Naive thymus-derived CD4-positive, alpha-beta T cell (primary cell): ENCODE results near the gene PDE4D. TPM values are rescaled to one million over a fixed set of nuclear protein-coding genes. Genes with fewer than 3 reads are reported as not detected.

ENCODE experiments used
- ATAC-seq: fragments of 150-1000 bp; cut with Tn5 transposase; 2 replicates; pipeline ENCODE4 v1.10.0; 2021; ENCODE audit warnings: mild to moderate bottlenecking, moderate library complexity
- CTCF ChIA-PET: fragments of 350-600 bp; sonication (Branson Sonifier 250); formaldehyde crosslinking; loops from one replicate; lab custom pipeline; 2021; ENCODE audit warnings: antibody characterized with exemption; lab: Charles Lee
- POLR2A ChIA-PET: fragments of 350-600 bp; sonication (Branson Sonifier 250); formaldehyde crosslinking; loops from one replicate; lab custom pipeline; 2021; ENCODE audit warnings: antibody characterized with exemption, inconsistent platforms; lab: Charles Lee
- DNase-seq, 9 donors: peaks; one replicate each; pipeline versions ENCODE4 v3.0.0 to v3.0.0-alpha.2; 2020 to 2022; ENCODE audit warnings: mixed read lengths in 1 of 9
- H3K27ac ChIP-seq: one replicate; pipeline ENCODE4 v1.7.0; 2013; ENCODE audit warnings: mild to moderate bottlenecking, low read depth, low read length, moderate library complexity
- H3K27me3 ChIP-seq, 2 donors: one replicate each; pipeline ENCODE4 v1.7.0; 2013; ENCODE audit warnings: low read length in 2 of 2, mild to moderate bottlenecking in 2 of 2, moderate library complexity in 2 of 2; ENCODE audit not compliant: control insufficient read depth in 2 of 2, insufficient read depth in 2 of 2
- H3K36me3 ChIP-seq, 3 experiments: 1 replicate in 2 of 3; 2 replicates in 1 of 3; pipeline ENCODE4 v1.7.0; 2013; ENCODE audit warnings: low read length in 3 of 3, mild to moderate bottlenecking in 3 of 3, moderate library complexity in 1 of 3; ENCODE audit not compliant: insufficient read depth in 3 of 3, control insufficient read depth in 2 of 3
- H3K4me1 ChIP-seq, 2 donors: one replicate each; pipeline ENCODE4 v1.7.0; 2013; ENCODE audit warnings: low read length in 2 of 2, mild to moderate bottlenecking in 2 of 2, moderate library complexity in 1 of 2; ENCODE audit not compliant: control insufficient read depth in 2 of 2, insufficient read depth in 2 of 2
- H3K4me3 ChIP-seq: 2 replicates; pipeline ENCODE4 v1.7.0; 2013; ENCODE audit warnings: mild to moderate bottlenecking, low read length
- H3K9me3 ChIP-seq, 3 experiments: 1 replicate in 2 of 3; 2 replicates in 1 of 3; pipeline ENCODE4 v1.7.0; 2013; ENCODE audit warnings: low read length in 3 of 3; ENCODE audit not compliant: control insufficient read depth in 2 of 3
- H3K27ac Mint-ChIP-seq, 9 donors: one replicate each; pipeline ENCODE4 v1.8.0; 2020 to 2022; ENCODE audit warnings: mixed read lengths in 9 of 9, mild to moderate bottlenecking in 8 of 9, moderate library complexity in 5 of 9, inconsistent platforms in 2 of 9
- H3K27me3 Mint-ChIP-seq, 5 donors: one replicate each; pipeline ENCODE4 v1.8.0; 2021 to 2022; ENCODE audit warnings: mixed read lengths in 5 of 5, mild to moderate bottlenecking in 1 of 5
- H3K36me3 Mint-ChIP-seq, 5 donors: one replicate each; pipeline ENCODE4 v1.8.0; 2020 to 2022; ENCODE audit warnings: mixed read lengths in 5 of 5, mild to moderate bottlenecking in 3 of 5, inconsistent platforms in 1 of 5
- H3K4me1 Mint-ChIP-seq, 7 donors: one replicate each; pipeline ENCODE4 v1.8.0; 2020 to 2022; ENCODE audit warnings: mixed read lengths in 7 of 7, mild to moderate bottlenecking in 3 of 7, inconsistent platforms in 1 of 7
- H3K4me3 Mint-ChIP-seq, 10 donors: one replicate each; pipeline ENCODE4 v1.8.0; 2020 to 2022; ENCODE audit warnings: mild to moderate bottlenecking in 10 of 10, mixed read lengths in 10 of 10, moderate library complexity in 6 of 10, inconsistent platforms in 2 of 10
- H3K9me3 Mint-ChIP-seq, 11 donors: one replicate each; pipeline ENCODE4 v1.8.0; 2020 to 2022; ENCODE audit warnings: mixed read lengths in 11 of 11, mild to moderate bottlenecking in 4 of 11, inconsistent platforms in 1 of 11, moderate library complexity in 1 of 11
- intact Hi-C, 2 donors: fragments of 100-400 bp; cut with micrococcal nuclease; formaldehyde crosslinking; loops; one replicate each; pipeline ENCODE4 v1.15.1; 2023
- polyA plus RNA-seq, 2 donors: library from polyadenylated mRNA; unstranded; fragments of 300-500 nt; fragmentation: Illumina TruSeq; gene quantifications; one replicate each; pipeline ENCODE4 v1.2.3, GENCODE V29; 2021
- total RNA-seq, 6 experiments: library from RNA in 5 of 6; stranded (reverse) in 5 of 6; gene quantifications; 1 replicate in 5 of 6; 2 replicates in 1 of 6; pipeline ENCODE4 v1.2.3 and lab custom pipeline; 2021 to 2026

The PDE4D gene
- total and polyA plus RNA-seq, 7 experiments from 2014 or later = 4.9 to 102 (median 38.8) TPM

- Mint-ChIP-seq H3K27ac (no peak overlapping the region), H3K4me3 (no peak overlapping the region), H3K4me1 (no peaks in the 10 kb centered on the region), H3K9me3 (peaks cover 0 to 2% (median 0%) of the 10 kb centered on the region in 11 donors), H3K36me3 (no peaks in the 10 kb centered on the region), H3K27me3 (peaks cover 6 to 40% (median 15%) of the 10 kb centered on the region in 5 donors)
- Histone ChIP-seq H3K4me1 (no peaks in the 10 kb centered on the region), H3K9me3 (no peaks in the 10 kb centered on the region), H3K36me3 (no peaks in the 10 kb centered on the region), H3K27me3 (no peaks in the 10 kb centered on the region), H3K27ac (no peak overlapping the region), H3K4me3 (no peak overlapping the region)
- intact Hi-C loops = no loop called here
- CTCF ChIA-PET = no interaction called here
- POLR2A ChIA-PET = no interaction called here
- DNase-seq (no peak), ATAC-seq (no peak)
Measured at GRCh38 chr5:59828623-59829022, 64.9 kb downstream of the PDE4D start.

GRCh38 chr5:59826996-59827395, 66.5 kb downstream of the PDE4D start:
- Mint-ChIP-seq H3K27ac (no peak overlapping the region), H3K27me3 (peaks cover 12 to 39% (median 24%) of the 10 kb centered on the region in 5 donors), H3K4me3 (no peak overlapping the region), H3K4me1 (no peaks in the 10 kb centered on the region), H3K36me3 (no peaks in the 10 kb centered on the region), H3K9me3 (no peaks in the 10 kb centered on the region)
- no peak for DNase-seq
- intact Hi-C loops = no loop called here
- H3K4me3 ChIP-seq = no peak overlapping the region
- ATAC-seq = no peak
- H3K27me3 ChIP-seq = no peaks in the 10 kb centered on the region
- no peaks in the 10 kb centered on the region for H3K9me3 ChIP-seq
- no peaks in the 10 kb centered on the region for H3K4me1 ChIP-seq
- POLR2A ChIA-PET = no interaction called here
- H3K27ac ChIP-seq = no peak overlapping the region
- CTCF ChIA-PET = no interaction called here
- no peaks in the 10 kb centered on the region for H3K36me3 ChIP-seq

GRCh38 chr5:59823420-59823819, 70.1 kb downstream of the PDE4D start:
- Histone ChIP-seq H3K9me3 (no peaks in the 10 kb centered on the region), H3K27ac (no peak overlapping the region), H3K27me3 (no peaks in the 10 kb centered on the region), H3K4me3 (no peak overlapping the region), H3K4me1 (no peaks in the 10 kb centered on the region), H3K36me3 (no peaks in the 10 kb centered on the region)
- Mint-ChIP-seq H3K9me3 (no peaks in the 10 kb centered on the region), H3K36me3 (no peaks in the 10 kb centered on the region), H3K4me3 (no peak overlapping the region), H3K27me3 (peaks cover 18 to 41% (median 28%) of the 10 kb centered on the region in 5 donors), H3K27ac (no peak overlapping the region), H3K4me1 (no peaks in the 10 kb centered on the region)
- no peak for ATAC-seq
- CTCF ChIA-PET = no interaction called here
- DNase-seq = no peak
- intact Hi-C loops = no loop called here
- POLR2A ChIA-PET = no interaction called here

- intact Hi-C loops = loop anchor here in 1 of 2 donors (10.0 kb wide), 2 partner anchors 345 to 465 kb away; no protein-coding TSS in a partner anchor
- Histone ChIP-seq H3K4me3 (no peak overlapping the region), H3K27me3 (no peaks in the 10 kb centered on the region), H3K4me1 (no peaks in the 10 kb centered on the region), H3K27ac (no peak overlapping the region), H3K36me3 (no peaks in the 10 kb centered on the region), H3K9me3 (no peaks in the 10 kb centered on the region)
- Mint-ChIP-seq H3K36me3 (no peaks in the 10 kb centered on the region), H3K4me1 (no peaks in the 10 kb centered on the region), H3K9me3 (no peaks in the 10 kb centered on the region), H3K27ac (no peak overlapping the region), H3K4me3 (no peak overlapping the region), H3K27me3 (peaks cover 25 to 33% (median 26%) of the 10 kb centered on the region in 5 donors)
- POLR2A ChIA-PET = no interaction called here
- CTCF ChIA-PET = interaction anchor here (0.7 to 0.9 kb wide), 2 partner anchors 12 to 26 kb away, joined by 3 read pairs; no protein-coding TSS in a partner anchor
- ATAC-seq (no peak), DNase-seq (no peak)
Measured at GRCh38 chr5:59819806-59820205, 73.7 kb downstream of the PDE4D start.

- no peak for DNase-seq
- H3K27ac ChIP-seq = no peak overlapping the region
- Mint-ChIP-seq H3K27ac (no peak overlapping the region), H3K4me1 (no peaks in the 10 kb centered on the region), H3K4me3 (no peak overlapping the region), H3K9me3 (no peaks in the 10 kb centered on the region), H3K27me3 (peaks cover 7 to 22% (median 16%) of the 10 kb centered on the region in 5 donors), H3K36me3 (no peaks in the 10 kb centered on the region)
- ChIA-PET POLR2A (no interaction called here), CTCF (no interaction called here)
- H3K9me3 ChIP-seq = no peaks in the 10 kb centered on the region
- no peaks in the 10 kb centered on the region for H3K4me1 ChIP-seq
- no peak for ATAC-seq
- H3K4me3 ChIP-seq = no peak overlapping the region
- no peaks in the 10 kb centered on the region for H3K36me3 ChIP-seq
- intact Hi-C loops = loop anchor here in 1 of 2 donors (10.0 kb wide), 2 partner anchors 347 to 467 kb away; no protein-coding TSS in a partner anchor
- H3K27me3 ChIP-seq = no peaks in the 10 kb centered on the region
Measured at GRCh38 chr5:59817536-59817935, 76.0 kb downstream of the PDE4D start.

- Mint-ChIP-seq H3K9me3 (no peaks in the 10 kb centered on the region), H3K27ac (no peak overlapping the region), H3K4me3 (no peak overlapping the region), H3K36me3 (no peaks in the 10 kb centered on the region), H3K27me3 (peaks cover 5 to 22% (median 15%) of the 10 kb centered on the region in 5 donors), H3K4me1 (no peaks in the 10 kb centered on the region)
- H3K27ac ChIP-seq = no peak overlapping the region
- no peak for DNase-seq
- POLR2A ChIA-PET = no interaction called here
- intact Hi-C loops = loop anchor here in 1 of 2 donors (10.0 kb wide), 2 partner anchors 348 to 468 kb away; no protein-coding TSS in a partner anchor
- no peaks in the 10 kb centered on the region for H3K27me3 ChIP-seq
- H3K4me3 ChIP-seq = no peak overlapping the region
- H3K4me1 ChIP-seq = no peaks in the 10 kb centered on the region
- CTCF ChIA-PET = no interaction called here
- no peak for ATAC-seq
- H3K36me3 ChIP-seq = no peaks in the 10 kb centered on the region
- no peaks in the 10 kb centered on the region for H3K9me3 ChIP-seq
Measured at GRCh38 chr5:59816654-59817300, 76.7 kb downstream of the PDE4D start.

- intact Hi-C loops = loop anchor here (5.0 to 10.0 kb wide), 5 partner anchors 350 to 1143 kb away; no protein-coding TSS in a partner anchor
- Histone ChIP-seq H3K4me3 (no peak overlapping the region), H3K4me1 (no peaks in the 10 kb centered on the region), H3K9me3 (no peaks in the 10 kb centered on the region), H3K36me3 (no peaks in the 10 kb centered on the region), H3K27me3 (no peaks in the 10 kb centered on the region), H3K27ac (no peak overlapping the region)
- Mint-ChIP-seq H3K36me3 (no peaks in the 10 kb centered on the region), H3K27me3 (peaks cover 12 to 23% (median 15%) of the 10 kb centered on the region in 5 donors), H3K4me3 (no peak overlapping the region), H3K27ac (no peak overlapping the region), H3K4me1 (peaks cover 0 to 5% (median 1%) of the 10 kb centered on the region in 7 donors), H3K9me3 (no peaks in the 10 kb centered on the region)
- POLR2A ChIA-PET = no interaction called here
- CTCF ChIA-PET = no interaction called here
- DNase-seq (no peak), ATAC-seq (no peak)
Measured at GRCh38 chr5:59814537-59814872, 79.0 kb downstream of the PDE4D start.
